K562 (cell line): Measurements from ENCODE around the gene GOLIM4. TPM values are rescaled to one million over a fixed set of nuclear protein-coding genes. Genes with fewer than 3 reads are reported as not detected.

ENCODE experiments used
- BACH1 ChIP-seq: fragments of 200-800 bp; sonication (Bioruptor generic); IDR thresholded peaks from 2 replicates; pipeline ENCODE4 v1.6.1; 2016; ENCODE audit warnings: missing genetic modification characterization, missing compliant biosample characterization
- BCOR ChIP-seq: fragments of 450-650 bp; IDR thresholded peaks from 2 replicates; pipeline ENCODE4 v1.6.1; 2016
- CBFA2T3 ChIP-seq: fragments of 450-650 bp; IDR thresholded peaks from 2 replicates; pipeline ENCODE4 v1.6.1; 2017
- ESRRA ChIP-seq: fragments of 450-650 bp; IDR thresholded peaks from 2 replicates; pipeline ENCODE4 v1.6.1; 2014; ENCODE audit warnings: low read depth, mild to moderate bottlenecking, moderate library complexity, borderline replicate concordance
- HOXB6 ChIP-seq: fragments of 250-450 bp; sonication (Bioruptor Pico); IDR thresholded peaks from 2 replicates; pipeline ENCODE4 v1.5.1; 2022; ENCODE audit warnings: mild to moderate bottlenecking, borderline replicate concordance
- MAFG ChIP-seq: fragments of 450-650 bp; conservative IDR thresholded peaks from 2 replicates; pipeline ENCODE4 v1.6.1; 2016; ENCODE audit warnings: missing genetic modification characterization, missing compliant biosample characterization
- MAX ChIP-seq: sonication (generic); formaldehyde crosslinking; IDR thresholded peaks from 2 replicates; pipeline ENCODE4 v1.9.0; 2022; ENCODE audit warnings: mild to moderate bottlenecking, missing genetic modification reagents
- MTA2 ChIP-seq: fragments of 450-650 bp; IDR thresholded peaks from 2 replicates; pipeline ENCODE4 v1.6.1; 2016; ENCODE audit warnings: low read depth
- NONO ChIP-seq, 2 experiments: fragments of 200-400 bp in 1 of 2; fragments of 450-650 bp in 1 of 2; formaldehyde crosslinking in 1 of 2; IDR thresholded peaks; 2 replicates each; pipeline ENCODE4 v1.6.1; 2017; ENCODE audit warnings: low read depth in 2 of 2, mild to moderate bottlenecking in 2 of 2, moderate library complexity in 2 of 2, low read length in 1 of 2
- PML ChIP-seq: IDR thresholded peaks from 2 replicates; pipeline ENCODE4 v1.6.1; 2012; ENCODE audit warnings: low read length, inconsistent platforms
- RNF2 ChIP-seq: sonication (generic); IDR thresholded peaks from 2 replicates; pipeline ENCODE4 v1.6.1; 2016
- SRSF7 ChIP-seq: fragments of 200-400 bp; formaldehyde crosslinking; optimal IDR thresholded peaks from 2 replicates; pipeline ENCODE3; 2017; ENCODE audit warnings: mild to moderate bottlenecking, low read depth, low read length
- TAF15 ChIP-seq: fragments of 200-400 bp; formaldehyde crosslinking; IDR thresholded peaks from 2 replicates; pipeline ENCODE4 v1.6.1; 2017; ENCODE audit warnings: mild to moderate bottlenecking, low read depth, low read length, moderate library complexity
- TAF9B ChIP-seq: fragments of 450-650 bp; IDR thresholded peaks from 2 replicates; pipeline ENCODE4 v1.6.1; 2018; ENCODE audit warnings: mild to moderate bottlenecking; ENCODE audit not compliant: partially characterized antibody
- TCF15 ChIP-seq: fragments of 250-450 bp; sonication (Bioruptor Pico); IDR thresholded peaks from 2 replicates; pipeline ENCODE4 v1.8.0; 2022; ENCODE audit warnings: moderate library complexity, mild to moderate bottlenecking, inconsistent platforms
- TFAP4 ChIP-seq: sonication (generic); formaldehyde crosslinking; IDR thresholded peaks from 2 replicates; pipeline ENCODE4 v1.8.0; 2022; ENCODE audit warnings: missing genetic modification reagents, mild to moderate bottlenecking, moderate library complexity, borderline replicate concordance
- THRB ChIP-seq: fragments of 450-650 bp; formaldehyde crosslinking; conservative IDR thresholded peaks from 2 replicates; pipeline ENCODE4 v1.4.0; 2022; ENCODE audit warnings: mild to moderate bottlenecking, missing genetic modification characterization
- ZBTB2 ChIP-seq: fragments of 450-650 bp; IDR thresholded peaks from 2 replicates; pipeline ENCODE4 v1.6.1; 2016; ENCODE audit warnings: antibody characterized with exemption
- ZNF263 ChIP-seq: sonication (generic); formaldehyde crosslinking; IDR thresholded peaks from 2 replicates; pipeline ENCODE4 v1.8.0; 2022; ENCODE audit warnings: mild to moderate bottlenecking, missing genetic modification reagents, borderline replicate concordance
- ZNF277 ChIP-seq: fragments of 250-450 bp; sonication (Bioruptor Pico); IDR thresholded peaks from 2 replicates; pipeline ENCODE4 v1.8.0; 2022; ENCODE audit warnings: inconsistent platforms, mild to moderate bottlenecking, moderate library complexity, borderline replicate concordance
- ZNF41 ChIP-seq: fragments of 250-450 bp; sonication (Bioruptor Pico); conservative IDR thresholded peaks from 2 replicates; pipeline ENCODE4 v1.4.0; 2020; ENCODE audit warnings: mild to moderate bottlenecking
- ZNF780A ChIP-seq: fragments of 250-450 bp; sonication (Bioruptor Pico); IDR thresholded peaks from 2 replicates; pipeline ENCODE4 v1.5.0; 2021; ENCODE audit warnings: mild to moderate bottlenecking
- polyA plus RNA-seq, 8 experiments: library from polyadenylated mRNA; depleted of rRNA in 4 of 8; stranded (reverse) in 5 of 8; unstranded in 3 of 8; fragments of >200 nt; fragmentation: Nextera tagmentation in 2 of 8; fragmentation: Illumina TruSeq in 1 of 8; extraction: Ambion mirVana in 2 of 8; extraction: Trizol in 1 of 8; gene quantifications; 2 replicates each; pipeline versions ENCODE4 v1.2.1 to v1.2.3, GENCODE V29; 2011 to 2014; ENCODE audit warnings: inconsistent platforms in 1 of 8, missing spikeins in 1 of 8
- total RNA-seq, 7 experiments: library from RNA; depleted of rRNA in 6 of 7; stranded (reverse); fragments of >200 nt in 6 of 7; fragmentation: Illumina TruSeq in 2 of 7; extraction: Trizol in 2 of 7; gene quantifications; 2 replicates each; pipeline versions ENCODE4 v1.2.1 to v1.2.3, GENCODE V29; 2011 to 2021; ENCODE audit warnings: low replicate concordance in 1 of 7

Gene GOLIM4
- total and polyA plus RNA-seq, 9 of the 15 experiments (the other 6 are each of a cell fraction or from before 2014, with no cell fraction given), result 9.3 to 39.4 (median 31.0) TPM

- TF ChIP-seq HOXB6 (CRISPR knock-in tag) (no peak), ZNF780A (CRISPR knock-in tag) (no peak), ZNF277 (CRISPR knock-in tag) (no peak), TCF15 (CRISPR knock-in tag) (no peak), THRB (CRISPR knock-in tag) (no peak), ESRRA (no peak), TAF9B (no peak), MAX (CRISPR knock-in tag) (no peak; the same call in 1 of the 2 replicates), ZBTB2 (no peak), SRSF7 (no peak), ZNF263 (no peak), MTA2 (no peak), BACH1 (tag) (no peak), PML (no peak), TAF15 (no peak), ZNF41 (CRISPR knock-in tag) (no peak), MAFG (no peak), NONO (IDR thresholded peaks at IDR 0.05; ENCODE audit: low read depth in 2 of 2, low read length in 1 of 2) (no peak), CBFA2T3 (peak; percentile 48), TFAP4 (no peak), BCOR (no peak), RNF2 (no peak)
Measured at GRCh38 chr3:167978071-167978470, 117.7 kb downstream of the GOLIM4 start (continued).
